GM12878 (cell line): ENCODE results near the gene EYS. TPM values are rescaled to one million over a fixed set of nuclear protein-coding genes. Genes with fewer than 3 reads are reported as not detected.

Experiments used
- ATAC-seq: fragments of 200-7000 bp; cut with Tn5 transposase; 3 replicates; pipeline ENCODE4 v1.9.1; 2020; ENCODE audit warnings: mild to moderate bottlenecking, moderate library complexity
- BruUV-seq: library from RNA; stranded (reverse); fragments of 400-500 nt; replicated peaks from 2 replicates; lab custom pipeline; 2021; lab: Mats Ljungman, UMichigan
- CTCF ChIA-PET: fragments of 300-600 bp; sonication (Branson Sonifier 250); formaldehyde crosslinking; extraction: SDS; loops from one replicate; lab custom pipeline; 2021; ENCODE audit warnings: inconsistent platforms; lab: Yijun Ruan, JAX
- POLR2A ChIA-PET: fragments of 350-600 bp; formaldehyde crosslinking; extraction: SDS; loops from one replicate; lab custom pipeline; 2021; ENCODE audit warnings: inconsistent platforms; lab: Charles Lee
- RAD21 ChIA-PET: fragments of 300-600 bp; sonication (Branson Sonifier 250); formaldehyde crosslinking; loops from one replicate; lab custom pipeline; 2023; ENCODE audit warnings: antibody characterized with exemption; ENCODE audit not compliant: unreplicated experiment; lab: Charles Lee
- SMC1A ChIA-PET: fragments of 300-600 bp; sonication (Branson Sonifier 250); formaldehyde crosslinking; loops from one replicate; lab custom pipeline; 2023; ENCODE audit not compliant: unreplicated experiment, uncharacterized antibody; lab: Charles Lee
- DNase-seq: peaks from one replicate; pipeline ENCODE4 v3.0.0-alpha.2; 2011; ENCODE audit warnings: low read depth, low spot score
- FAIRE-seq: peaks from 3 replicates; lab custom pipeline; 2011; peaks lifted over from hg19 to GRCh38; lab: Jason Lieb, UNC
- H2AFZ ChIP-seq: 2 replicates; pipeline ENCODE4 v1.6.0; 2011; ENCODE audit warnings: low read depth, low read length, control low read depth; ENCODE audit not compliant: control insufficient read depth
- H3K27ac ChIP-seq: 2 replicates; pipeline ENCODE4 v1.5.1; 2011; ENCODE audit warnings: control low read depth; ENCODE audit not compliant: control insufficient read depth, insufficient read depth
- H3K27me3 ChIP-seq, 2 experiments: replicated peaks in 1 of 2; 2 replicates each; pipeline versions ENCODE4 v1.6.0 to v1.6.1; 2011; ENCODE audit warnings: low read length in 1 of 2; ENCODE audit not compliant: control insufficient read depth in 2 of 2, insufficient read depth in 2 of 2
- H3K36me3 ChIP-seq, 2 experiments: 2 replicates each; pipeline ENCODE4 v1.5.1; 2011; ENCODE audit warnings: low read length in 1 of 2; ENCODE audit not compliant: control insufficient read depth in 2 of 2, insufficient read depth in 2 of 2
- H3K4me1 ChIP-seq: 2 replicates; pipeline ENCODE4 v1.6.1; 2011; ENCODE audit warnings: mild to moderate bottlenecking, low read length, moderate library complexity, mixed read lengths; ENCODE audit not compliant: control insufficient read depth, insufficient read depth
- H3K4me2 ChIP-seq: 2 replicates; pipeline ENCODE4 v1.6.0; 2011; ENCODE audit warnings: control low read depth; ENCODE audit not compliant: control insufficient read depth, insufficient read depth
- H3K4me3 ChIP-seq: fragments of 200-600 bp; sonication (generic); 2 replicates; pipeline ENCODE4 v1.5.1; 2016
- H3K79me2 ChIP-seq: 2 replicates; pipeline ENCODE4 v1.6.0; 2011; ENCODE audit warnings: low read length; ENCODE audit not compliant: control insufficient read depth, insufficient read depth
- H3K9ac ChIP-seq: 2 replicates; pipeline ENCODE4 v1.8.0; 2011; ENCODE audit warnings: low read length, control low read depth, mixed read lengths; ENCODE audit not compliant: control insufficient read depth, insufficient read depth
- H3K9me3 ChIP-seq: replicated peaks from 3 replicates; pipeline ENCODE4 v1.5.1; 2011; ENCODE audit warnings: mild to moderate bottlenecking, low read length; ENCODE audit not compliant: control insufficient read depth, insufficient read depth
- H4K20me1 ChIP-seq: 2 replicates; pipeline ENCODE4 v1.6.0; 2011; ENCODE audit not compliant: control insufficient read depth, insufficient read depth
- ATF7 ChIP-seq: fragments of 450-650 bp; IDR thresholded peaks from 2 replicates; pipeline ENCODE4 v1.6.1; 2016; ENCODE audit warnings: low read depth, mild to moderate bottlenecking
- CBFB ChIP-seq: IDR thresholded peaks from 2 replicates; pipeline ENCODE4 v1.6.1; 2016; ENCODE audit warnings: antibody characterized with exemption, low read depth
- FOS ChIP-seq: IDR thresholded peaks from 3 replicates; pipeline ENCODE4 v1.6.1; 2011; ENCODE audit warnings: borderline replicate concordance; ENCODE audit not compliant: insufficient read length; ENCODE audit errors: extremely low read depth
- IKZF1 ChIP-seq: fragments of 450-650 bp; conservative IDR thresholded peaks from 2 replicates; pipeline ENCODE4 v1.6.1; 2017; ENCODE audit warnings: antibody characterized with exemption, mild to moderate bottlenecking
- MEF2A ChIP-seq: IDR thresholded peaks from 2 replicates; pipeline ENCODE4 v1.6.1; 2011; ENCODE audit warnings: low read depth, mild to moderate bottlenecking, low read length, moderate library complexity; ENCODE audit not compliant: insufficient read depth
- MTA3 ChIP-seq: IDR thresholded peaks from 2 replicates; pipeline ENCODE4 v1.6.1; 2012; ENCODE audit warnings: low read length, inconsistent platforms, borderline replicate concordance
- MYC ChIP-seq: IDR thresholded peaks from 2 replicates; pipeline ENCODE4 v1.6.1; 2011; ENCODE audit warnings: mild to moderate bottlenecking, low read length, moderate library complexity, inconsistent platforms; ENCODE audit not compliant: insufficient read depth, insufficient replicate concordance, insufficient read length, severe bottlenecking
- SMARCA5 ChIP-seq: fragments of 450-650 bp; IDR thresholded peaks from 2 replicates; pipeline ENCODE4 v1.6.1; 2017; ENCODE audit warnings: mild to moderate bottlenecking
- SMC3 ChIP-seq: IDR thresholded peaks from 2 replicates; pipeline ENCODE4 v1.6.1; 2011; ENCODE audit warnings: low read length, improper control_type of control experiment, borderline replicate concordance
- STAT1 ChIP-seq: fragments of 450-650 bp; conservative IDR thresholded peaks from 2 replicates; pipeline ENCODE4 v1.6.1; 2014; ENCODE audit warnings: antibody characterized with exemption, mild to moderate bottlenecking
- SUPT20H ChIP-seq: IDR thresholded peaks from 2 replicates; pipeline ENCODE4 v1.6.1; 2011; ENCODE audit warnings: low read depth, mild to moderate bottlenecking, low read length, moderate library complexity, borderline replicate concordance; ENCODE audit not compliant: control insufficient read depth
- TCF7 ChIP-seq: IDR thresholded peaks from 2 replicates; pipeline ENCODE4 v1.6.1; 2014; ENCODE audit warnings: antibody characterized with exemption, borderline replicate concordance
- ZBED1 ChIP-seq: IDR thresholded peaks from 2 replicates; pipeline ENCODE4 v1.6.1; 2016; ENCODE audit warnings: borderline replicate concordance
- ZNF24 ChIP-seq: fragments of 450-650 bp; IDR thresholded peaks from 2 replicates; pipeline ENCODE4 v1.6.1; 2017; ENCODE audit warnings: antibody characterized with exemption, mild to moderate bottlenecking
- WGBS: methylation state at CpG from one replicate; pipeline ENCODE4 v1.1.6; 2016; ENCODE audit warnings: low lambda C conversion rate; ENCODE audit not compliant: insufficient replicate concordance, insufficient coverage; ENCODE audit errors: missing lambda C conversion rate; 5-methylcytosine and 5-hydroxymethylcytosine counted together
- in situ Hi-C: fragments of 300-500 bp; cut with MboI; formaldehyde crosslinking; loops from 9 replicates; pipeline ENCODE4 v1.14.3; 2018; ENCODE audit warnings: mixed read lengths
- intact Hi-C: fragments of 100-400 bp; cut with micrococcal nuclease; formaldehyde crosslinking; loops from one replicate; pipeline ENCODE4 v1.14.2; 2022; ENCODE audit not compliant: unreplicated experiment
- polyA plus RNA-seq, 11 experiments: library from polyadenylated mRNA; depleted of rRNA in 4 of 11; unstranded in 6 of 11; stranded (reverse) in 5 of 11; fragments of >200 nt; fragmentation: Nextera tagmentation in 4 of 11; fragmentation: Illumina TruSeq in 1 of 11; extraction: Ambion mirVana in 4 of 11; extraction: Trizol in 1 of 11; gene quantifications; 1 replicate in 1 of 11; 2 replicates in 10 of 11; pipeline versions ENCODE4 v1.2.1 to v1.2.3, GENCODE V29; 2011 to 2016; ENCODE audit warnings: inconsistent platforms in 2 of 11, missing spikeins in 2 of 11, low read depth in 1 of 11
- total RNA-seq, 4 experiments: library from RNA; depleted of rRNA in 3 of 4; stranded (reverse); fragments of >200 nt in 3 of 4; fragmentation: Illumina TruSeq in 1 of 4; extraction: Trizol in 1 of 4; gene quantifications; 2 replicates each; pipeline versions ENCODE4 v1.2.1 to v1.2.3, GENCODE V29; 2013 to 2021
- TF ChIP-seq, protein P1 (sequence below): fragments of 450-650 bp; IDR thresholded peaks from 2 replicates; pipeline ENCODE4 v1.6.1; 2017; ENCODE audit warnings: borderline replicate concordance
- TF ChIP-seq, protein P2 (sequence below): fragments of 450-650 bp; IDR thresholded peaks from 2 replicates; pipeline ENCODE4 v1.6.1; 2018; ENCODE audit warnings: mild to moderate bottlenecking, low read depth, moderate library complexity; ENCODE audit not compliant: partially characterized antibody
- TF ChIP-seq, protein P3 (sequence below): fragments of 450-650 bp; IDR thresholded peaks from 2 replicates; pipeline ENCODE4 v1.6.1; 2016; ENCODE audit warnings: mild to moderate bottlenecking

EYS gene
- total and polyA plus RNA-seq, 10 of the 15 experiments (the other 5 are each of a cell fraction or from before 2014, with no cell fraction given) = under 0.01 to 0.14 (median 0.02) TPM; not detected in 1

DNA sequence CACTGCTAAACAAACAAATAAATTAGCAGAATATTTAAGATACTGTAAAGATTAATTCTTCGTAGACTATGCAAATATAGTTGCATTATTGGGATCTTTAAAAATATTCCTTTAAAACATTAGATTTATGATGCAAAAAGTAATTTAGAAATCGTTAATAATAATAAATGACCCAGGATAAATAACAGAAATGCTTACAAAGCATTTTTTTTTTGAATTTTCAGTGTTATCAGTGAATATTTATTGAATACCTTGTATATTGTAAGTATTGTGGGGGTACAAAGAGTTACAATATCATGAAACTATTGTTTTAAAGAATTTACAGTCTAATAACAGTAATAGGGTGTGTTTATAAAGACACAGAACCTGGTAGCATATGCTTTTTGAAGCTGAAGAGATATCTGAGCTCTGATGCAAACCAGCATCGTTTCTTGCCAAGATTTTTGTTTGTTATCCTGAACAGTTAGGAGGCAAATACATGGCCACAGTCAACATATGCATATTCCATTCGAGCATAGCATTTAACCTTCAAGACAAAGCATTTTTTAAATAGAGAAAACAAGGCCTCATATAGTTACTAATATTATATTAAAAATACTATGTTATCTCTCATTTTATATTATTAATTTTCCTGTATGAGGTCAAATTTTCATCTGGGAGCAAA lies 1584.2 kb downstream of the EYS start (continued):
- TF ChIP-seq SUPT20H = no peak
- TF ChIP-seq IKZF1 = no peak
- no peak for TF ChIP-seq ZBED1
- no peak for TF ChIP-seq TCF7
- no peak for TF ChIP-seq ZNF24
- TF ChIP-seq, protein P1, sequence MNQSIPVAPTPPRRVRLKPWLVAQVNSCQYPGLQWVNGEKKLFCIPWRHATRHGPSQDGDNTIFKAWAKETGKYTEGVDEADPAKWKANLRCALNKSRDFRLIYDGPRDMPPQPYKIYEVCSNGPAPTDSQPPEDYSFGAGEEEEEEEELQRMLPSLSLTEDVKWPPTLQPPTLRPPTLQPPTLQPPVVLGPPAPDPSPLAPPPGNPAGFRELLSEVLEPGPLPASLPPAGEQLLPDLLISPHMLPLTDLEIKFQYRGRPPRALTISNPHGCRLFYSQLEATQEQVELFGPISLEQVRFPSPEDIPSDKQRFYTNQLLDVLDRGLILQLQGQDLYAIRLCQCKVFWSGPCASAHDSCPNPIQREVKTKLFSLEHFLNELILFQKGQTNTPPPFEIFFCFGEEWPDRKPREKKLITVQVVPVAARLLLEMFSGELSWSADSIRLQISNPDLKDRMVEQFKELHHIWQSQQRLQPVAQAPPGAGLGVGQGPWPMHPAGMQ = no peak
- no peak for TF ChIP-seq CBFB

DNA sequence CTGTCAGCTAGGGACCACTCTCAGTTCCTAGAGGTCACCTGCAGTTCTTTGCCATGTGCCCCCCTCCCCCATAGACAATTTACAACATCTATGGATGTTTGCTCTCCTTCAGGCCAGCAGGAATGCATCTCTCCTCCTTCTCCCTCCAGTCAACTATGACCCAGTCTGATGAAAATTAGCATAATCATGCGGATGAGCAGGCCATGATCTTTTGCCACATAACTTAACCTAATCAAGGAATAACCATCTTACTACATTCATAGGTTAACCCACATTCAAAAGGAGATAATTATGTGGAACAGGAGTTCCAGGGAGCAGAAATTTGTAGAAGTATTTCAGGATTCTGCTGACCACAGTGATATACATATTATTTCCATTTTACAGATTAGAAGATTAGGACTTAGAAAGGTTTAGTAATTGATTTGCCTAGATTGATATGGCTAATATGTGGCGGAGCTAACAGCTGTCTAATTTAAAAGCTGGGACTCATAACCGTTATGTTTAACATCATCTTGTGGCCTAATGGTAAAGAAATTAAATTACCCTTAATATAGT lies 1585.9 kb downstream of the EYS start:
- no peak overlapping the region for H2AFZ ChIP-seq
- FAIRE-seq (no peak), ATAC-seq (no peak), DNase-seq (no peak)
- H3K9me3 ChIP-seq = no peaks in the 10 kb centered on the region
- 33% methylated on average over 3 of the region's 3 CpGs for WGBS
- SMC1A ChIA-PET = interaction anchor here (0.6 to 1.4 kb wide), 5 partner anchors 10 to 249 kb away, joined by 3 read pairs; no protein-coding TSS in a partner anchor
- CTCF ChIA-PET = no interaction called here
- BruUV-seq = no TSS peak
- no peaks in the 10 kb centered on the region for H3K4me1 ChIP-seq
- in situ Hi-C loops = no loop called here
- H3K27me3 ChIP-seq = no peaks in the 10 kb centered on the region
- RAD21 ChIA-PET = no interaction called here
- H4K20me1 ChIP-seq = no peaks in the 10 kb centered on the region
- H3K79me2 ChIP-seq = no peaks in the 10 kb centered on the region
- no peak overlapping the region for H3K4me2 ChIP-seq
- POLR2A ChIA-PET = no interaction called here
- no peak overlapping the region for H3K27ac ChIP-seq
- no peak overlapping the region for H3K9ac ChIP-seq
- H3K36me3 ChIP-seq = no peaks in the 10 kb centered on the region
- H3K4me3 ChIP-seq = no peak overlapping the region
- intact Hi-C loops = loop anchor here (5.0 kb wide), 1 partner anchor 79 kb away; no protein-coding TSS in a partner anchor
- no peak for TF ChIP-seq SMARCA5
- TF ChIP-seq MTA3 = no peak
- TF ChIP-seq STAT1 = no peak
- TF ChIP-seq, protein P2, sequence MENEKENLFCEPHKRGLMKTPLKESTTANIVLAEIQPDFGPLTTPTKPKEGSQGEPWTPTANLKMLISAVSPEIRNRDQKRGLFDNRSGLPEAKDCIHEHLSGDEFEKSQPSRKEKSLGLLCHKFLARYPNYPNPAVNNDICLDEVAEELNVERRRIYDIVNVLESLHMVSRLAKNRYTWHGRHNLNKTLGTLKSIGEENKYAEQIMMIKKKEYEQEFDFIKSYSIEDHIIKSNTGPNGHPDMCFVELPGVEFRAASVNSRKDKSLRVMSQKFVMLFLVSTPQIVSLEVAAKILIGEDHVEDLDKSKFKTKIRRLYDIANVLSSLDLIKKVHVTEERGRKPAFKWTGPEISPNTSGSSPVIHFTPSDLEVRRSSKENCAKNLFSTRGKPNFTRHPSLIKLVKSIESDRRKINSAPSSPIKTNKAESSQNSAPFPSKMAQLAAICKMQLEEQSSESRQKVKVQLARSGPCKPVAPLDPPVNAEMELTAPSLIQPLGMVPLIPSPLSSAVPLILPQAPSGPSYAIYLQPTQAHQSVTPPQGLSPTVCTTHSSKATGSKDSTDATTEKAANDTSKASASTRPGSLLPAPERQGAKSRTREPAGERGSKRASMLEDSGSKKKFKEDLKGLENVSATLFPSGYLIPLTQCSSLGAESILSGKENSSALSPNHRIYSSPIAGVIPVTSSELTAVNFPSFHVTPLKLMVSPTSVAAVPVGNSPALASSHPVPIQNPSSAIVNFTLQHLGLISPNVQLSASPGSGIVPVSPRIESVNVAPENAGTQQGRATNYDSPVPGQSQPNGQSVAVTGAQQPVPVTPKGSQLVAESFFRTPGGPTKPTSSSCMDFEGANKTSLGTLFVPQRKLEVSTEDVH = no peak
- no peak for TF ChIP-seq FOS
- TF ChIP-seq MEF2A = no peak
- TF ChIP-seq SMC3 = no peak
- no peak for TF ChIP-seq MYC
- TF ChIP-seq ATF7 = no peak
- TF ChIP-seq, protein P3, sequence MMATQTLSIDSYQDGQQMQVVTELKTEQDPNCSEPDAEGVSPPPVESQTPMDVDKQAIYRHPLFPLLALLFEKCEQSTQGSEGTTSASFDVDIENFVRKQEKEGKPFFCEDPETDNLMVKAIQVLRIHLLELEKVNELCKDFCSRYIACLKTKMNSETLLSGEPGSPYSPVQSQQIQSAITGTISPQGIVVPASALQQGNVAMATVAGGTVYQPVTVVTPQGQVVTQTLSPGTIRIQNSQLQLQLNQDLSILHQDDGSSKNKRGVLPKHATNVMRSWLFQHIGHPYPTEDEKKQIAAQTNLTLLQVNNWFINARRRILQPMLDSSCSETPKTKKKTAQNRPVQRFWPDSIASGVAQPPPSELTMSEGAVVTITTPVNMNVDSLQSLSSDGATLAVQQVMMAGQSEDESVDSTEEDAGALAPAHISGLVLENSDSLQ = no peak
